RPMI7951 (cell line): ENCODE results near the gene TMEM106C. TPM values are rescaled to one million over a fixed set of nuclear protein-coding genes. Genes with fewer than 3 reads are reported as not detected.

Source experiments
- DNase-seq: peaks from one replicate; pipeline ENCODE4 v3.0.0-alpha.2; 2012; ENCODE audit warnings: low read depth
- total RNA-seq: library from RNA; depleted of rRNA; stranded (reverse); fragments of >200 nt; shearing (Covaris generic); gene quantifications from 2 replicates; pipeline ENCODE4 v1.2.3, GENCODE V29; 2014; rRNA removed

The TMEM106C gene
- total RNA-seq, 1 experiment from 2014 or later, result 237 TPM

GRCh38 chr12:48016373-48017020, 53.1 kb downstream of the TMEM106C start:
- peak; percentile 9 for DNase-seq

- no peak for DNase-seq
Observed at GRCh38 chr12:48017496-48017895, 54.1 kb downstream of the TMEM106C start.

GRCh38 chr12:48017921-48018617, 54.7 kb downstream of the TMEM106C start:
- no peak for DNase-seq

Other genes with a start within 250 kb of the TMEM106C start
- 0.24 TPM in 1 of 2 replicates, not detected in the other for gene ENDOU, start 238.1 kb upstream of the TMEM106C start, total RNA-seq
- gene RAPGEF3, start 204.7 kb upstream of the TMEM106C start, total RNA-seq, result 0.48 and 0.88 TPM in 2 replicates
- 6.3 and 7.2 TPM in 2 replicates for gene SLC48A1, start 190.4 kb upstream of the TMEM106C start, total RNA-seq
- gene HDAC7, start 143.7 kb upstream of the TMEM106C start, total RNA-seq, result 13.9 and 16.0 TPM in 2 replicates
- gene VDR, start 58.6 kb upstream of the TMEM106C start, total RNA-seq, result 17.4 and 22.9 TPM in 2 replicates
- not detected in 2 replicates for gene COL2A1, start 40.9 kb downstream of the TMEM106C start, total RNA-seq
- gene SENP1, start 142.5 kb downstream of the TMEM106C start, total RNA-seq, result 19.7 and 20.0 TPM in 2 replicates
- gene PFKM, start 155.8 kb downstream of the TMEM106C start, total RNA-seq, result 38.4 and 56.4 TPM in 2 replicates
- 20.5 and 25.4 TPM in 2 replicates for gene ASB8, start 193.9 kb downstream of the TMEM106C start, total RNA-seq
- gene CCDC184, start 220.0 kb downstream of the TMEM106C start, total RNA-seq, result 0.20 and 0.24 TPM in 2 replicates
- not detected in 2 replicates for gene OR10AD1, start 239.7 kb downstream of the TMEM106C start, total RNA-seq